ENCODE data around the gene BMP3.
"Not testable (repeated sequence)": the region's sequence is repeated elsewhere in the genome, so short reads cannot be mapped to it uniquely, and the experiment has no call there.

Gene BMP3

DNA sequence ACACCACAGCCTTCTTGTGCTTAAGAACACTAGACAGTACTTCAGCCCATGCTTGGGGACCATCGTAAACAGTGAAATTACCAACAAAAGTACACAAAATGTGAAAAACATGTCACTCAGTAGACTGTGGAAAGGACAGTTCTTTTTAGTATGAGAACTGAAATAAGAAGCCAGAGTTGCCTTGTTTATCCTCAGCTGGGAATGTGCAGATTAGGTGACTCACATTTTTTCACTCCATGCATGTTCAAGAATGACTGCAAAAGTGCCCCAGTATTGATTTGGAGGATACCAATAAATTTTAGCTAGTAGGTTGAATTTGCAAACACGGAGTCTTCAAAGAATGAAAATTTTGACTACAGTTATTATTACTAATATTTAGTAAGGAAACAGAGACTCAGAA, 23.1 kb upstream of the BMP3 start:
- Histone ChIP-seq H3K9me2 (replicated peaks; ENCODE audit: control insufficient read depth, low read length) (no peaks in the 10 kb centered on the region), H3K4me2 (ENCODE audit: low read length) (no peak overlapping the region), H3K4me3 (ENCODE audit: low read length) (no peak overlapping the region), H3K4me1 (ENCODE audit: control insufficient read depth, low read length) (peaks cover 25% of the 10 kb centered on the region), H3K27me3 (ENCODE audit: control insufficient read depth, low read length) (no peaks in the 10 kb centered on the region), H3F3A (ENCODE audit: control insufficient read depth, insufficient read depth) (peaks cover 5% of the 10 kb centered on the region; the same call in 1 of the 2 replicates), H3K27ac (ENCODE audit: low read depth, low read length) (no peak overlapping the region), H3K9me3 (ENCODE audit: control insufficient read depth, insufficient read depth, low read length) (peaks cover 20% of the 10 kb centered on the region), H3K36me3 (ENCODE audit: control insufficient read depth, low read length) (peaks cover 11% of the 10 kb centered on the region), H4K20me1 (ENCODE audit: control insufficient read depth, insufficient read depth, low read depth, low read length) (no peaks in the 10 kb centered on the region), H3K79me2 (ENCODE audit: control insufficient read depth, low read length) (no peaks in the 10 kb centered on the region)
- TF ChIP-seq EZH2phosphoT487 (IDR thresholded peaks at IDR 0.05; ENCODE audit: borderline replicate concordance, low read length): no peak
- TF ChIP-seq, protein P1, sequence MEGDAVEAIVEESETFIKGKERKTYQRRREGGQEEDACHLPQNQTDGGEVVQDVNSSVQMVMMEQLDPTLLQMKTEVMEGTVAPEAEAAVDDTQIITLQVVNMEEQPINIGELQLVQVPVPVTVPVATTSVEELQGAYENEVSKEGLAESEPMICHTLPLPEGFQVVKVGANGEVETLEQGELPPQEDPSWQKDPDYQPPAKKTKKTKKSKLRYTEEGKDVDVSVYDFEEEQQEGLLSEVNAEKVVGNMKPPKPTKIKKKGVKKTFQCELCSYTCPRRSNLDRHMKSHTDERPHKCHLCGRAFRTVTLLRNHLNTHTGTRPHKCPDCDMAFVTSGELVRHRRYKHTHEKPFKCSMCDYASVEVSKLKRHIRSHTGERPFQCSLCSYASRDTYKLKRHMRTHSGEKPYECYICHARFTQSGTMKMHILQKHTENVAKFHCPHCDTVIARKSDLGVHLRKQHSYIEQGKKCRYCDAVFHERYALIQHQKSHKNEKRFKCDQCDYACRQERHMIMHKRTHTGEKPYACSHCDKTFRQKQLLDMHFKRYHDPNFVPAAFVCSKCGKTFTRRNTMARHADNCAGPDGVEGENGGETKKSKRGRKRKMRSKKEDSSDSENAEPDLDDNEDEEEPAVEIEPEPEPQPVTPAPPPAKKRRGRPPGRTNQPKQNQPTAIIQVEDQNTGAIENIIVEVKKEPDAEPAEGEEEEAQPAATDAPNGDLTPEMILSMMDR (IDR thresholded peaks at IDR 0.05; ENCODE audit: low read depth, low read length, poor library complexity, severe bottlenecking): no peak

DNA sequence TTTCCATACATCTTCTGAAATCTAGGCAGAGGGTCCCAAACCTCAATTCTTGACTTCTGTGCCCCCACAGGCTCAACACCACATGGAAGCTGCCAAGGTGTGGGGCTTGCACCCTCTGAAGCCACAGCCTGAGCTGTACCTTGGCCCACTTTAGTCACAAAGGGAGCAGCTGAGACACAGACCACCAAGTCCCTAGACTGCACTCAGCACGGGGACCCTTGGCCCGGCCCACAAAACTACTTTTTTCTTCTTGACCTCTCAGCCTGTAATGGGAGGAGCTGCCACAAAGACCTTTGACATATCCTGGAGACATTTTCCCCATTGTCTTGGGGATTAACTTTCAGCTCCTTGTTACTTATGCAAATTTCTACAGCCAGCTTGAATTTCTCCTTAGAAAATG, 13.9 kb upstream of the BMP3 start:
- H3K4me3 ChIP-seq (ENCODE audit: low read length); H3K9me2 ChIP-seq (replicated peaks; ENCODE audit: control insufficient read depth, low read length); H3F3A ChIP-seq (ENCODE audit: control insufficient read depth, insufficient read depth); H3K27ac ChIP-seq (ENCODE audit: low read depth, low read length); H3K79me2 ChIP-seq (ENCODE audit: control insufficient read depth, low read length); H4K20me1 ChIP-seq (ENCODE audit: control insufficient read depth, insufficient read depth, low read depth, low read length); H3K4me2 ChIP-seq (ENCODE audit: low read length); H3K27me3 ChIP-seq (ENCODE audit: control insufficient read depth, low read length); H3K36me3 ChIP-seq (ENCODE audit: control insufficient read depth, low read length); H3K9me3 ChIP-seq (ENCODE audit: control insufficient read depth, insufficient read depth, low read length); H3K4me1 ChIP-seq (ENCODE audit: control insufficient read depth, low read length): not testable (repeated sequence)

DNA sequence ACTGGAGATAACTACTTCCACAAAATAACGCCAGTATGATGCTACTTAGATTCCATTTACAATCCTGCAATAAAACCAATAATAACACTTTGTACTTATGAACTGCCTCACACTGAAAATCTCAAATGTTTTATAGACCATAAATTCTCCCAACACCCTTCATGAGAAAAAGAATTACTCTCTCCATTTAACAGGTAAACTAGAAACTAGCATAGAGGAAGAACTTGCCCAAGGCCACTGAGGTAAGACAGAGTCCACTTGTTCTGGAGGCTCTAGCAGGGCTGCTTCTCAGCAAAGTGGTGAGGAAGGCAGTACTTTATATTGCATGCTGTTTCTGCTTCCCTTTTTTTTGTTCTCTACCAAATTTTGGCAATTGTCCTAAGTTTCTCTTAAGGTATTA, 11.5 kb upstream of the BMP3 start:
- H3K9me3 ChIP-seq (ENCODE audit: control insufficient read depth, insufficient read depth, low read length): no peaks in the 10 kb centered on the region; the same call in 1 of the 2 replicates
- no peak for TF ChIP-seq EZH2phosphoT487 (IDR thresholded peaks at IDR 0.05; ENCODE audit: borderline replicate concordance, low read length)
- TF ChIP-seq, protein P1 (IDR thresholded peaks at IDR 0.05; ENCODE audit: low read depth, low read length, poor library complexity, severe bottlenecking): no peak
- H3K9me2 ChIP-seq (replicated peaks; ENCODE audit: control insufficient read depth, low read length): no peaks in the 10 kb centered on the region; the same call in 1 of the 2 replicates
- no peaks in the 10 kb centered on the region for H3K27me3 ChIP-seq (ENCODE audit: control insufficient read depth, low read length)
- H3K27ac ChIP-seq (ENCODE audit: low read depth, low read length): no peak overlapping the region
- H3F3A ChIP-seq (ENCODE audit: control insufficient read depth, insufficient read depth): no peaks in the 10 kb centered on the region
- H3K4me3 ChIP-seq (ENCODE audit: low read length): no peak overlapping the region
- no peaks in the 10 kb centered on the region for H3K4me1 ChIP-seq (ENCODE audit: control insufficient read depth, low read length)
- no peak overlapping the region for H3K4me2 ChIP-seq (ENCODE audit: low read length)
- H3K79me2 ChIP-seq (ENCODE audit: control insufficient read depth, low read length): no peaks in the 10 kb centered on the region
- H3K36me3 ChIP-seq (ENCODE audit: control insufficient read depth, low read length): no peaks in the 10 kb centered on the region
- no peaks in the 10 kb centered on the region for H4K20me1 ChIP-seq (ENCODE audit: control insufficient read depth, insufficient read depth, low read depth, low read length)

DNA sequence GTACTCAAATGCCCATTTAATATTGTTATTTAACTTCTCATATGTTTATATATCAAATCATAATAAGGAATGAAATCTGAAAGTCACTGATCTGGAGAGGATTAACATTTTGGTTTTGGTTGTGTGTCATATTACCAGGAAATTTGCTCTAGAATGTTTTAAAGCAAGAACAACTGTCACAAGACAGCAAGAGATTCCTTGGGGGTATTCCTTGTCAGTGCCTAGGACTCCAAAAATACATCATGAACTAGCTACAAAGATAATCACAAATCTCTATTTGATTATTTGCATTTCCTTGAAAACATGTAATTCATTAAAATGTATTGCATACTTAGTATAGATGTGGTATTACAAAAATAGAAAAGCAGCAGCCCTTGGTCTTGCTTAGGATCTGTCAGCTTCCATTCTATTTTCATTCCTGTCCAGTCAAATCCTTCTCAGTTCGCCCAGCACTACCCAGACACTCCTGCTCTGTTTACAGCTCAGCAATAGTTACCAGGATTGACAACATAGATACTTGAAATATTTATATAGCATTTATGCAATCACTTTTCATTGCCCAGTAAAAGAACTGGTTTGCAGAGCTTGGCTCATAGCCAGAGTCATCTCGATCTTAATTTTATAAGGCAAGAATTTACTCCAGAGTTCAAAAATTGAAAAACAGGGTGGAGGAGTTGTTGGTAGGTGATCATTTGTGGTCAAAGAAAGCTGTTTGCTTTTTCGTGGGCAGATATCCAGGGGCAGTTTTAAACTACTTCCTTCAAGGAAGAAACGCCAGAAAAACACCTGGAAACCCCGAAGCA, 9.2 kb upstream of the BMP3 start:
- no peaks in the 10 kb centered on the region for H3K79me2 ChIP-seq (ENCODE audit: control insufficient read depth, low read length)
- no peaks in the 10 kb centered on the region for H3F3A ChIP-seq (ENCODE audit: control insufficient read depth, insufficient read depth)
- H3K9me2 ChIP-seq (replicated peaks; ENCODE audit: control insufficient read depth, low read length): no peaks in the 10 kb centered on the region; the same call in 1 of the 2 replicates
- no peak overlapping the region for H3K4me2 ChIP-seq (ENCODE audit: low read length)
- H3K9me3 ChIP-seq (ENCODE audit: control insufficient read depth, insufficient read depth, low read length): no peaks in the 10 kb centered on the region
- H3K4me1 ChIP-seq (ENCODE audit: control insufficient read depth, low read length): peaks cover under 1% of the 10 kb centered on the region; the same call in 1 of the 2 replicates
- H3K4me3 ChIP-seq (ENCODE audit: low read length): no peak overlapping the region
- H3K27me3 ChIP-seq (ENCODE audit: control insufficient read depth, low read length): no peaks in the 10 kb centered on the region
- no peaks in the 10 kb centered on the region for H4K20me1 ChIP-seq (ENCODE audit: control insufficient read depth, insufficient read depth, low read depth, low read length)
- H3K27ac ChIP-seq (ENCODE audit: low read depth, low read length): no peak overlapping the region
- TF ChIP-seq EZH2phosphoT487 (IDR thresholded peaks at IDR 0.05; ENCODE audit: borderline replicate concordance, low read length): no peak
- TF ChIP-seq, protein P1 (IDR thresholded peaks at IDR 0.05; ENCODE audit: low read depth, low read length, poor library complexity, severe bottlenecking): no peak
- no peaks in the 10 kb centered on the region for H3K36me3 ChIP-seq (ENCODE audit: control insufficient read depth, low read length)
